Skeletal muscle tissue (tissue), 4 donors: ENCODE measurements around the gene PIK3C3. TPM values are rescaled to one million over a fixed set of nuclear protein-coding genes. Genes with fewer than 3 reads are reported as not detected.
"Not testable (repeated sequence)": the region's sequence is repeated elsewhere in the genome, so short reads cannot be mapped to it uniquely, and the experiment has no call there.

Experiments used
- H3K27ac ChIP-seq: one replicate; pipeline ENCODE4 v1.7.0; 2013; ENCODE audit warnings: mild to moderate bottlenecking, low read depth, low read length, inconsistent platforms
- H3K27me3 ChIP-seq, 3 donors: one replicate each; pipeline ENCODE4 v1.7.0; 2013; ENCODE audit warnings: low read length in 3 of 3; ENCODE audit not compliant: control insufficient read depth in 3 of 3, insufficient read depth in 3 of 3
- H3K36me3 ChIP-seq, 3 donors: one replicate each; pipeline ENCODE4 v1.7.0; 2013; ENCODE audit warnings: low read length in 3 of 3; ENCODE audit not compliant: control insufficient read depth in 3 of 3, insufficient read depth in 3 of 3
- H3K4me1 ChIP-seq, 3 donors: one replicate each; pipeline ENCODE4 v1.7.0; 2013; ENCODE audit warnings: low read length in 3 of 3, mild to moderate bottlenecking in 3 of 3; ENCODE audit not compliant: control insufficient read depth in 3 of 3, insufficient read depth in 3 of 3
- H3K4me3 ChIP-seq, 3 donors: one replicate each; pipeline ENCODE4 v1.7.0; 2013; ENCODE audit warnings: low read length in 3 of 3
- H3K9ac ChIP-seq, 3 donors: one replicate each; pipeline ENCODE4 v1.7.0; 2013; ENCODE audit warnings: low read length in 3 of 3, mild to moderate bottlenecking in 3 of 3, moderate library complexity in 2 of 3, low read depth in 1 of 3
- H3K9me3 ChIP-seq, 3 donors: one replicate each; pipeline ENCODE4 v1.7.0; 2013; ENCODE audit warnings: low read length in 3 of 3; ENCODE audit not compliant: control insufficient read depth in 3 of 3
- total RNA-seq: library from RNA; depleted of rRNA; stranded (reverse); fragments of >200 nt; gene quantifications from one replicate; pipeline ENCODE4 v1.2.3, GENCODE V29; 2014
- donor health status: Osteomylitis.

Gene PIK3C3
- total RNA-seq, 1 donor from 2014 or later: 50.1 TPM

- Histone ChIP-seq H3K27me3 (no peaks in the 10 kb centered on the region), H3K27ac (no peak overlapping the region), H3K36me3 (peaks cover 11 to 40% (median 24%) of the 10 kb centered on the region in 3 donors)
These were observed 77.4 kb downstream of the PIK3C3 start for GRCh38 chr18:42032447-42032846.

GRCh38 chr18:42033137-42033810 is 78.2 kb downstream of the PIK3C3 start:
- Histone ChIP-seq H3K36me3 (peaks cover 12 to 47% (median 28%) of the 10 kb centered on the region in 3 donors), H3K27ac (no peak overlapping the region), H3K4me1 (no peaks in the 10 kb centered on the region), H3K9ac (no peak overlapping the region), H3K4me3 (no peak overlapping the region), H3K27me3 (no peaks in the 10 kb centered on the region), H3K9me3 (no peaks in the 10 kb centered on the region)

More at GRCh38 chr18:42032447-42032846, 77.4 kb downstream of the PIK3C3 start:
- no peaks in the 10 kb centered on the region for H3K4me1 ChIP-seq
- H3K9me3 ChIP-seq: no peaks in the 10 kb centered on the region
- no peak overlapping the region for H3K9ac ChIP-seq
- H3K4me3 ChIP-seq: no peak overlapping the region

DNA sequence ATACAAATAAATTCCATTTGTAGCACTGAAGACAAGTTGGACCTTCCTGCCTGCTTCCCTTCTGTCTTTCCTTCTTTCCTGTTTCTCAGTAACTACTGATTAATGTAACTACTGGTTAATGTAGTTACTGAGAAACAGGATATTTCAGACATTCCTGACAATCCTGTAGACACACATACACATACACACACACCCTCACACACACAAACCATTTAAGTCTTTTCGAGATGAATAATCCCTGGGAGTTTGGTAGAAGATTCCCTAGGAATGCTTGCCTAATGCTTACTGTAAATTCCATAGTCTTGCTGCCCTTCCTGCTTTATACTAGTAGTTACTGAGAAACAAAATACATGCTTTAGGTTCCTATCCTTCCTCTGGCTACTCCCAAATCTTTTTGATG is 83.9 kb downstream of the PIK3C3 start:
- Histone ChIP-seq H3K27ac (no peak overlapping the region), H3K4me1 (no peaks in the 10 kb centered on the region), H3K9me3 (no peaks in the 10 kb centered on the region), H3K9ac (no peak overlapping the region), H3K36me3 (peaks cover 12 to 44% (median 41%) of the 10 kb centered on the region in 3 donors), H3K4me3 (no peak overlapping the region), H3K27me3 (no peaks in the 10 kb centered on the region)

- H3K27ac ChIP-seq: no peak overlapping the region
- no peak overlapping the region for H3K4me3 ChIP-seq
- no peak overlapping the region for H3K9ac ChIP-seq
- H3K4me1 ChIP-seq: no peaks in the 10 kb centered on the region
- H3K36me3 ChIP-seq: peaks cover 11 to 42% (median 37%) of the 10 kb centered on the region in 3 donors
- no peaks in the 10 kb centered on the region for H3K27me3 ChIP-seq
- no peaks in the 10 kb centered on the region for H3K9me3 ChIP-seq
These were observed 84.4 kb downstream of the PIK3C3 start for GRCh38 chr18:42039396-42039795.

DNA sequence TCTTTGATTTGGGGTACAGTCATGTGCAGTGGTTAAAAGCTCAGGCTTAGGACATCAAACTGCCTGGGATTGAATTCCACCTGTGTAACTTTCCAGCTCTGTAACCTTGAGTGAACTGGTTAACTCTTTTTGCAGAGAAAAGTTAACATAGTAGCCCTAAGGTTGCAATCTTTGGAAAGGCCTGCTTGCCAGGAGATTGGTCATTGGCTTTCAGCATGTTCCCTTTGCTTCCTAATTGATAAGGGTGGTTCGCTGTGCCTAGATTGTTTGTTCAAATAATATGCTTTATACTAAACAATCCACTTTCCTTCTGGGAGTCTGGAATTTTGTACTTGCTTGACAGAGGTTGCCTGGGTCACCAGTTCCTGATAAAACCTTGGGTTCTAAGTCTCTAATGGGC is 86.8 kb downstream of the PIK3C3 start:
- peaks cover 5 to 36% (median 28%) of the 10 kb centered on the region in 3 donors for H3K36me3 ChIP-seq
- H3K4me3 ChIP-seq: no peak overlapping the region
- no peaks in the 10 kb centered on the region for H3K27me3 ChIP-seq
- no peak overlapping the region for H3K27ac ChIP-seq
- no peak overlapping the region for H3K9ac ChIP-seq
- H3K9me3 ChIP-seq: no peaks in the 10 kb centered on the region
- no peaks in the 10 kb centered on the region for H3K4me1 ChIP-seq

DNA sequence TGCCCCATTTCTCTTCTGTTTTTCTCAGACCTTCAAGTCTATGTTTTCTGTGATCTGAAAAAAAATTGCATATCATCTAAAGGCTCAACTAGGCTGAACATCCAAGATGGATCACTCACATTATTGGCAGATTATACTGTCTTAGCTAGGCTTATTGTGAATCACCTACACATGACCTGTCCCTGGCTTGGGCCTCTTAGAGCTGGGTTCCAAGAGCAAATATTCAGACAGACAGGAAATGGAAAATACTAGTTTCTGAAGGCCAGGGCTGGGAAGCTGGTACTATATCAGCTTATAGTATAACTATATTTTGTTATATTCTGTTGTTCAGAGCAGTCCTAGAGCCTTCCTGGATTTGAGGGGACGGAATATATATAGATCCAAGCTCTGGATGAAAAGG is 90.3 kb downstream of the PIK3C3 start:
- no peaks in the 10 kb centered on the region for H3K9me3 ChIP-seq
- H3K4me3 ChIP-seq: no peak overlapping the region
- no peak overlapping the region for H3K9ac ChIP-seq
- peaks cover 0 to 23% (median 13%) of the 10 kb centered on the region in 3 donors for H3K36me3 ChIP-seq
- H3K27me3 ChIP-seq: no peaks in the 10 kb centered on the region
- H3K27ac ChIP-seq: no peak overlapping the region
- H3K4me1 ChIP-seq: no peaks in the 10 kb centered on the region

GRCh38 chr18:42047721-42048120 is 92.7 kb downstream of the PIK3C3 start:
- Histone ChIP-seq H3K27ac (no peak overlapping the region), H3K36me3 (peaks cover 0 to 21% (median 11%) of the 10 kb centered on the region in 3 donors), H3K9me3 (no peaks in the 10 kb centered on the region), H3K4me1 (no peaks in the 10 kb centered on the region), H3K9ac (no peak overlapping the region), H3K27me3 (no peaks in the 10 kb centered on the region), H3K4me3 (no peak overlapping the region)

DNA sequence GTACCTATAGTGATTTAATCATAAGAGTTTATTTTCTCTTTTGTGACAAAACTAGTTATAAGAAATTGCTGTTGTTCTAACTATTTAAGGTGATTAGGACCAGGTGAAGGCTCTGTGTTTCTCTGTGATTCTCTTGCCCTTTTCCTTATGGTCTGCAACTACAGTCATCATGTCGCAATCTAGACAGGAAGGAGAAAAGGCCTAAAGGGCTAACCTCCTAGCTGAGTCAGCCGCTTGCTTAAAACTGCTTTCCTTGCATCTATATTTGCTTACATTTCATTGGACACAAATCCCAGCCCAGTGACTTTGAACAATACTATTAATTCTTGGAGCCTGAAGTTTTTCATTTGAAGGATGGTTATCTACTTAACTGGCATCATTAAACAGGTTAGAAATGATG is 93.1 kb downstream of the PIK3C3 start:
- peaks cover 0 to 21% (median 11%) of the 10 kb centered on the region in 3 donors for H3K36me3 ChIP-seq

DNA sequence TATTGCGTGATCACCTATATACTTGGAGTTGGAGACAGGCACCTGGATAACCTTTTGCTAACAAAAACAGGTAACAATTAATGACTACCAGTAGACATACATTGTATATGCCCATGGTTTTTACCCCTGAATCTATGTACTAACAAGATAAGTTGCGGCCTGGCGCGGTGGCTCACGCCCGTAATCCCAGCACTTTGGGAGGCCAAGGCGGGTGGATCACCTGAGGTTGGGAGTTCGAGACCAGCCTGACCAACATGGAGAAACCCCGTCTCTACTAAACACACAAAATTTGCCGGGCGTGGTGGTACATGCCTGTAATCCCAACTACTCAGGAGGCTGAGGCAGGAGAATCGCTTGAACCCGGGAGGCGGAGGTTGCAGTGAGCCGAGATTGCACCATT is 94.5 kb downstream of the PIK3C3 start:
- not testable (repeated sequence) for H3K4me1 ChIP-seq, H3K27ac ChIP-seq, H3K4me3 ChIP-seq, H3K9me3 ChIP-seq, H3K27me3 ChIP-seq, H3K9ac ChIP-seq
- H3K36me3 ChIP-seq: peaks cover 0 to 13% (median 8%) of the 10 kb centered on the region in 3 donors

More for the DNA sequence above, 93.1 kb downstream of the PIK3C3 start:
- no peak overlapping the region for H3K9ac ChIP-seq
- no peak overlapping the region for H3K27ac ChIP-seq
- no peaks in the 10 kb centered on the region for H3K9me3 ChIP-seq
- H3K4me1 ChIP-seq: no peaks in the 10 kb centered on the region
- no peak overlapping the region for H3K4me3 ChIP-seq
- H3K27me3 ChIP-seq: no peaks in the 10 kb centered on the region

DNA sequence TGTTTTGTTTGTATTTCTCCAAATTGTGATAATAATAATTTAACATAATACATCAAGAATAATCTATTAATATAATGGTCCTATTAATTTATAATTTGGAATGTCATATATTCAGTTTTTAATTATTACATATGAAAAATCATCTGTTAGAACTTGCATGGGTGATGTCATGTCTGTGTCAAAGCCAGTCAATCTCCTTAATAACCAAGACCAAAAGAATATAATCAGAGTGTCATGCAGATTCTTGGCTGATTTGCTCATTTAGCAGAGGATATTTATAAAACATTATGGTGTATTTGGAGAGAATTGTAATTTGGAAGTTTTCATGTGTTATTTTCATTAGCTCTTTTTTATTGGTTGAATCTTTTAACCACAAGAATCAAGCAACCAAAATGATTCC is 96.4 kb downstream of the PIK3C3 start:
- H3K9me3 ChIP-seq: no peaks in the 10 kb centered on the region
- H3K27me3 ChIP-seq: no peaks in the 10 kb centered on the region
- no peak overlapping the region for H3K9ac ChIP-seq
- H3K4me1 ChIP-seq: no peaks in the 10 kb centered on the region
- H3K36me3 ChIP-seq: peaks cover 0 to 13% (median 8%) of the 10 kb centered on the region in 3 donors
- H3K4me3 ChIP-seq: no peak overlapping the region
- H3K27ac ChIP-seq: no peak overlapping the region
